RPMI7951 (cell line): ENCODE results near the gene PTAR1. TPM values are rescaled to one million over a fixed set of nuclear protein-coding genes. Genes with fewer than 3 reads are reported as not detected.

Source experiments
- DNase-seq: peaks from one replicate; pipeline ENCODE4 v3.0.0-alpha.2; 2012; ENCODE audit warnings: low read depth
- total RNA-seq: library from RNA; depleted of rRNA; stranded (reverse); fragments of >200 nt; shearing (Covaris generic); gene quantifications from 2 replicates; pipeline ENCODE4 v1.2.3, GENCODE V29; 2014

PTAR1 gene
- total RNA-seq, 1 experiment from 2014 or later: 58.0 TPM

DNA sequence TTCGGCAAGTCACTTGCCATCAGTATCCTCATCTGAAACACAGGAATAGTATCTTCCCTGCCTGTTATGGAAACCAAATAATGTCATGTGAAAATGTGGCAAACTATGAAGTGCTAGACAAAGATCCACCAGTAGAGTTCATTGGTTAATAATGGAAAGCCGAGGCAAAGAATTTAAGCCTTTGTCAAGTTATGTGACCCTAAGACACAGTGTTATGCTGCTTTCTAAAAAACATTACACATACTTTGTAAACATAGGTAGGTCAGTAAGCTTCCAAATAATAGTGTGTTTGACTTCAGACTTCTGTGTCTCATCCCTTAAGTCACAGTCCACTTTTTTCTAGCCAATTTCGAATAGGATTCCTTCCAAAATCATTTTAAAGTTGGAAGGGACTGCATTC, 6.0 kb downstream of the PTAR1 start:
- no peak for DNase-seq

DNA sequence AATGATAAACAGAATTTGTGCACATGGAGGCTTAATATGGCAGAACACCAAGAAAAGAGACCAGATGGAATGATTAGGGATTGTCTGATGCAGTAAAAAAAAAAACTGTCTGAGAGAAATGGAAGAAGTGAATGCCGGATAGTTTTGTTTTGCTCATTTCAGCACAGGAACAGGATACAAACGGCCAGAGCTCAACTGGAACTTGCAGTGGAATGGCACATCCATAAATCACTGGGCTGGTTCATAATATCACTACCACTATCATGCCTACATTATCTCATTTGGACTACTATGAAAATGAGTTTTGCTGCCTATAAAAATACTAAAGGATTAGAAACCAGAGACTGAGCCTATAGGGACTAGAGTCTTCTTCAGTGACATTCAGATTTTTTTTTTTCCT, 9.7 kb downstream of the PTAR1 start:
- DNase-seq: no peak

DNA sequence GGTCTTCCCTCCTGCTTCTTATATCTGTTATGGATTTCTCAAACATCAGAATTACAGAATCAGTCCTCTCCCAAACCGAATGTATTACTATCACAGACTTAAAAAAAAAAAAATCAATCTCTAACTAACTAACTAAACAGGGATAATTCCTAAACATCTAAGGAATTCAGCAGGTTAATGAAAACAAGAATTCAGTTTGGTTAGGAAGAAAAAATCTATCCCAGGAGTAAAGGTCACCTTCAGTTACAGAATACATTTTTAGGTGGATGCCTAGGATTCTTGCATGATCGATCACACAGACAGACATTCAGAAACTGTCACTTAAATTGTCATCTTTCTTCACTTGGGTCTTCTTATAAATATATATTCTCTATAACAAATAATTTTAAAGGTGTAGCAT, 11.5 kb downstream of the PTAR1 start:
- DNase-seq: no peak

DNA sequence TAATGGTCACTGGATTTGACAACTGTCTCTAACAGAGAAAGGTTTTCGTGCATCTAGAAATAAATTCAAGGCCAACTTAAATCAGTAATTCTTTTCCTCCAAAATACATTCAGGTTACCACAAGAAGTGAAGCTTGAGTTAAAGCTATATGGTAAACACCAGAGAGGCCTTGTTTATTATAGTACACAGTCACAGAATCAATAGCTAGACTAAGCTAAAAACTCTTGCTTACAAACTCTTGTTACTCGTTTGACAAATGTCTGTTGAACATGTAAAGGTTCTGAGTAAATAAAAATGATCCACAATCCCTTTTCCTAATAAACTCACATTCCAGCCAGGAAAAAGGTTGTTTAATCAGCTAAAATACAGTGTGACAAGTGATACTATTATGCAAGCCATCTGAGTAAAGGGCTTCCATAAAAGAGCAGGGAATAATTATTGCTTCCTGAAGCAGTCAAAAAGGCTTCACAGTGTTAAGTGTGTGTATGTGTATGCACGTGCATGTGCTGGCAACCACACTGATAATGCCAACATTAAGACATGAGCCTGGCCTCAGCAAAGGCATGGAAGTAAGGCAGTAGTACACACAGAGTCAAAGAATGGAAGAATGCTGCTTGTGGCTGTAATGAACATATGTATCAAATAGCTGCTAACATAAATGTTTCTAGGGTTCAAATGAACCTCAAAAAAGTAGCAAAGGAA, 12.8 kb downstream of the PTAR1 start:
- DNase-seq: no peak

DNA sequence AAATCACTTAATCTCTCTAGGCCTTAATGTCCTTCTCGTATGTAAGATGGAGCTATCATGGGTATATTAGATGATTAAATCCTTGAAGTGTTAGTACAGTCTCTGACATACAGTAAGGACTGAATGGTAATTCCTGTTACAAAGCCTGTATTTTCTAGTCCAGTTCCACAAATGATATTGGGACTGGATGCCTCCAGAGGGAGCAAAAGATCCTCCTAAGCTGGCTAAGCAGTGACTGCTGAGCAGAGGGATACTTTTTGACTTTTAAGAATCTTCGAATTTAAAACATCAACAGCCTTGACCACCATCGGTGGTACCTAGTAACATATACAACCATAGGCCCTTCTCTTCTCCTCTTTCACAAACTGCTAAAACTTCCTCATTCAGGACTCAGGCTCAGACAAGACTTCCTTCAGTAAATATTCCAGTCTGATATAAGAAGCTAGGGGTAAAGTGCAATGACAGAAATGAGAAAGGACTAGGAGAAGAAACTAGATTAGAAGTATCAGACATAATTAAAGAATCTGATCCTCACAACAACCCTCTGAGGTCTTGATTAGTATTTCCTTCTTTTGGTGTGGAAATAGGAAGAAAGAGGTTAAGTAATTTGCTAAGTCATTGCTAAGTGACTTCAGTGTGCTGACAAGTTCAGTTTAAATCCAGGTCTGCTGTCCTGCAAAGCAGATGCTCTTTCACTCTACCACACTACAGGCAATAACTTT, 13.9 kb downstream of the PTAR1 start:
- no peak for DNase-seq

DNA sequence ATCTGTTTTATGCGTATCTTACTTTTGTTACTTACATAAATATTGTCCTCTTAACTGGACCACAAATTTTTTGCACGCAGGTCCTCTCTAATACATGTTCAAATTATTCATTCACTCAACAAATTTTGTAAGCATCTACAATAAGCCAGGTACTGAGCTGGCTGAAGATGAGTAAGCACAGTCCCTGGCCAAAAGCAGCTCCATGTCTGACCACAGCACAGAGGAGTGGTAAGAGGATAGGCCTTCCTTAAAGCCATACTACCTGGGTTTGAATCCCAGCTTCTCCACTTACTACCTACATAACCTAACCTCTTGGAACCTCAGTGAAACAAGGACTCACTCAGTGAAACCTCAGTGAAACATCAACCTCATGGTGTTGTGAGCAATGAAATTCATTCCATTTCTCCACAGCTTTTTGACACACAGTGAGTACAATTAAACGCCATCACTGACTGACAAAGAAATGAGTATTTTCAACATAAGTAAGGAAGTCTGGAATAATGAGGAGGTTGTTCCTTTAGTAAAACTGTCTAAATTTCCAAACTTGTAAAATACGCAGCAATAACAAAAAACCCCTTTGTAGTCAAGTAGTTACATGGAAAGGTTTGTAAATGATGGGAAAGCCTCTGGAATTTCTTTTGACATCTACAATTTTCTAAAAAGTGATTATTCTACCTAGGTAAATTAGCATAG, 15.0 kb downstream of the PTAR1 start:
- DNase-seq: peak; percentile 8

DNA sequence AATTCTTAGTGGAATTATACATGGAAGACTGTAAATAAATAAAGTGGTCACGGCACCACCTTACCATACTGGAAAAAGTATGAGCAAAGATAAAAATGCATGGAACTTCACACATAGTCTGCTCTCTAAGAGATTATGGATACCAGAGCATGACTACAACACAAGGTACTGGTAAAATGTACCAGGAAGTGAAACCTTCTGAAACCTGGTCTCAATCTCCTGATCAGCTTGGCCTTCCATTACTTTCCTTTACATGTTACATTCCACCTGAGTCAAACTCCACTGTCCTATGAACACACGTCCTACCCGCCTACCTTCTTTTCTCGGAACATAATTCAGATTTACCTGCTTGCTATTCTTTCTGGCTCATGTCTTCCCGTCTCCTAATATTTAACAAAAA, 15.9 kb downstream of the PTAR1 start:
- no peak for DNase-seq

DNA sequence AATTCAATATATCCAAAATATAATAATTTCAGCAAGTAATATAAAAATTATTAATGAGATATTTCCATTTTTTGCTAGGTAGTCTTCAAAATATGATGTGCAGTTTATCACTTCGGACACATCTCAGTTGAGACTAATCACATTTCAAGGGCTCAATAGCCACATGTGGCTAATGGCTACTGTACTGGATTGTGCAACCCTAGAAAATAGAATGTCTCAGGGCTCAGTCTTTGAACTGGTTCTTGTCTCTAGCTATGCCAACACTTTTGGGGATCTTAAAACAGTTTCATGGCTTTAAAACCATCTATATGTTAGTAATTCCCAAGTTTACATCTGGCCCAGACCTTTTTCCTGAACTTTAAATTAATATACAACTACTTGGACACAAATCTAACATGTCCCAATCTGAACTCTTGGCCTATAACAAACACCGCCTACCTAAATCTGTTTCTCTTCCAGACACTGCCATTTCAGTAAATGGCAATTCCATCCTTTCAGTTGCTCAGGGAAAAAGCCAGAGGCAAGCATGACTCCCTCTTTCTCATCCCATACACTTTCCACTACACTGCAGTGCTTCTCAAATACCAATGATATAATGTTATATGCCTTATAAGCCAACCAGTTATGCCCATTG, 18.8 kb downstream of the PTAR1 start:
- no peak for DNase-seq

DNA sequence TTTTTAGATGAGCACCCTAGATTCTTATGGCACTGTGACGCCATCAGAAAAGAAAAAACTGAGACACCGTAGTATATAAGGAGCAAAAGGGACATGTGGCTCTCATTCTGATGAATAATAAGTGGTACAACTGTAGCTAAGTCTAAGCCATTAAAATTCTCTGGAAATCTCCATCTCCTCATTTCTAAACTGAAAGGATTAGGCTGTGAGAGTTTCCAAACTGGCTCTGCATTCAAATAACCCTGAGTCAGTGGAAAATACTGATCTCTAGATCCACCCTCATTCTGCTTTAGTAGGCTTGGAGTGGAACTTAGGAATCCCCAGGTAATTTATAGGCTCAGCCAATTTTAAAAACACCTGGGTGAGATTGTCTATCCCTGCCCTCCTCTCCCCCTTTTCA, 28.5 kb downstream of the PTAR1 start:
- DNase-seq: no peak

DNA sequence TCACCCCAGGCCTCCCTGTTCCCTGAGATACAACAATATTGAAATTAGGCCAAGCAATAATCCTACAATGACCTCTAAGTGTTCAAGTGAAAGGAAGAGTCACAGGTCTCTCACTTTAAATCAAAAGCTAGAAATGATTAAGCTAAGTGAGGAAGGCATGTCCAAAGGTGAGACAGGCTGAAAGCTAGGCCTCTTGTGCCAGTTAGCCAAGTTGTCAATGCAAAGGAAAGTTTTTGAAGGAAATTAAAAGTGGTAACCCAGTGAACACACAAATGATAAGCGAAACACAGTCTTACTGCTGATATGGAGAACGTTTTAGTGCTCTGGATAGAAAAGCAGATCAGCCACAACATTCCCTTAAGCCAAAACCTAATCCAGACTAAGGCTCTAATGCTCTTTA, 39.8 kb downstream of the PTAR1 start:
- no peak for DNase-seq

DNA sequence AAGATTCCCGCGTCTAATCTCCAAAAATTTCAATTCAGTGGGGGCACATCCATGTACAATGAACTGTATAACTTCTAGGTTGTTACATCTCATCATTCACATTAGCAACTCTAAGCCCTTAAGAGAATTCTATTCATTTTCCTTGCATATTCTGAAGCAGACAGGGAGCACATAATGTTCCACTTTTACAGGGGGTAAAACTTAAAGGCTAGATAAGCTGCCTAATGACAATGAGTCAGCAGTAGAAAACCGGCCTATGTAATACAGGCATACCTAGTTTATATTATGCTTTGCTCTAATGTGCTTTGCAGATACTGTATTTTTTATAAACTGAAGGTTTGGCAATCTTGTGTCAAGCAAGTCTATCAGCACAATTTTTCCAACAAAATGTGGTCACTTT, 40.4 kb downstream of the PTAR1 start:
- no peak for DNase-seq

DNA sequence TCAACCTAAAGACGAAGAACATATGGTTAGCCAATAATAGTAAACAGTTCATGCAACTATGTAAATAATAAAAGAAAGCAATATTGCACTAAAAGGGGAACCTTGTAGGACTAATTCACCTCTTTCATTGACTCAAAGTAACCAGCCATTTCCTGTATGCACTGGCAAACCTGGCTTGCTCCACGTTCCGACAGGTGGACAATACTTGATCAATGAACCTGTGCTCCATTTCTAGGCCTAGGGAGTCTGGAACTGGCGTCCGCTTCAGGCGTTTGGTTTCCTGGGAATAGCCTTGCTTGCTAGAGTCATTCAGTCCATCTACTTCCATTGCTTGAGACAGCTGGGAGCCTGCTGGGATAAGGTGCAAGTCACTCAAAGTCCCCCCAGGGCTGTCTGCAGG, 41.6 kb downstream of the PTAR1 start:
- DNase-seq: no peak

DNA sequence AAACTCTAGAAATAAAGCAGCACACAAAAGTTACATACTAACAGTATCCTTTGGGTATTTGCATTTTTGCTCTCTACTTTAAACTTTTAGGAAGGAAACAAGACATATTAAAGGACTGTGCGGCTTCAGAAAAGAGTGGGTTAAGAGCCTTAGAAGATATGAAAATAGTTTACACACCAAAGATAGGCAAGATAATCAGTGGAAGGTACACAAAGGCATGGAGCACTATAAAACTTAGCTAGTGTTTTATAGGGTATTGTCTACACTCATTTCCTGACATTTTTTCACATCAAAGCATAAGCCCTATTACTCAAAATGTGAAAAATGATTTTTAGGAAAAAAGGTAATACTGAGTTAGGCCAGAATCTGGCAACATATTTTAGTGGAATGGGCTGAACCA, 44.0 kb downstream of the PTAR1 start:
- no peak for DNase-seq

DNA sequence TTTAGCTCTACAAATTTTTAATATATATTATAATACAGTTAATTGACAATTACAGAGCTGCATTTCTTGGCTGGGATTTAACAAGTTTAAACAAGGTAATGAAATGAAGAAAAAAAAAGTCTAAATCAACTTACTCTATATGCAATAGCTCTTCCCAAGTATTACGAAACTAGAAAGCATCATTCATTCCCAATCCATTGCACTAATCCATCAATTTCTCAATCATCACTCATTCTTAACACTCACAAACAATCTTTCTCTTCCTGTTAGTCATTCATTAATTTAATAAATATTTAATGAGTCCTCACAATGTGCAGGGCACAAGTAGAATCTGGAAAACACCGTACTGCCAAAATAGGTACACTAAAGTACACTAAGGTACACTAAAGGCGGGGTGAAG, 44.7 kb downstream of the PTAR1 start:
- DNase-seq: no peak

DNA sequence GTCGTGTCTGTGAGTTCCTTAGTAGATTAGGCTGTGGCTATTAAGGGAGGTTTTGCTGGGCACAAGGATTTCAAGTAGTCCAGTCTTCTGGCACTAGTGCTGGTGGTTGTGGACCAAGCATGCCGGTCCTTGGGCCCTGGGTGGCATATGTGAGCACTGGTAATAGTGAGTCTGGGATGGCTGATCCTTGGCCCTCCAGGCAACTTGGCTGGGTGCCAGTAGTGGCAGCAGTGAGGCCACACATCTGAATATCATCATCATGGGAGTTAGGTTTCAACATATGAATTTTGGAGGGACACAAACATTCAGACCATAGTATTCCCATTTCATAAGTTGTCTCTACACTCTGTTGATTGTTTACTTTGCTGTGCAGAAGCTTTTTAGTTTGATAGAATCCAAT, 62.3 kb downstream of the PTAR1 start:
- DNase-seq: no peak

DNA sequence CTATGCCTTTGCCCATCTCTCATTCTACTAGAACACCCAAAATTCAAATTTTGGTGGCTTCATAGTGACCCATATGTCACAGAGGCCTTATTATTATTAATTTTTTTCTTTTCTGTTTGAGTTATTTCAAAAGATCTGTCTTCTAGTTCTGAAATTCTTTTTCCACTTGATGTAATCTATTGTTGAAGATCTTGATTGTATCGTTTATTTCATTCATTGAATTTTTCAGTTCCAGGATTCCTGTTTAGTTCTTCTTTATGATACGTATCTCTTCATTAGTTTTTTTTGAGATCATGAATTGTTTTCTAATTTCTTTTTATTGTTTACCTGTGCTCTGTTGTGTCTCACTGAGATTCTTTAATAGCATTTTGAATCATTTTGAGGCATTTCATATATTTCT, 63.0 kb downstream of the PTAR1 start:
- peak; percentile 3 for DNase-seq

DNA sequence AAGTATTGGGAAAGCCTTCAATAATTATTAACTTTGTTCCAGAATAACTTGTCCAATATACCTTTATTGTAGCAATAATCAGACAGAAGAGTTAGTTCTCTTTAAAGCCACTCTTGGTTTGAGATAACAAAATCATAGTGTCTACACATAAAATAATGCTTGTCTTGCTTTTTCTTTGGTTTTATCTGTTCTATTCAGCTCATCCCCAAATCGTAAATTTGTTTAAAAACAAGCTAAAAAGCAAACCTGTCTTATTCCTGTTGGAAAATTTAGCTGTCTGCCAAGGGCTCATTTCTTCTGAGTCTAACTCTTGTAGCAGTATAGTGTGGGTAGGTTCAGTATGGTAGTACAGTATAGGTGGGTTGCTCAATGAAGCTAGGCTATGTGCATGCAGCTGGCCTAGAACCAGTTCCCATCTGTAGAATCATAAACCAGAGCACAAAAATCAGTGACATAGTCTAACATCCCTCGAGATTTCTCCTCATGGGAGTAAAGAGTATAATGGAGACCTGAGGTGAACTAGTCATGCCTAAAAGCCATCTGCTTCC, 69.7 kb downstream of the PTAR1 start:
- DNase-seq: no peak

DNA sequence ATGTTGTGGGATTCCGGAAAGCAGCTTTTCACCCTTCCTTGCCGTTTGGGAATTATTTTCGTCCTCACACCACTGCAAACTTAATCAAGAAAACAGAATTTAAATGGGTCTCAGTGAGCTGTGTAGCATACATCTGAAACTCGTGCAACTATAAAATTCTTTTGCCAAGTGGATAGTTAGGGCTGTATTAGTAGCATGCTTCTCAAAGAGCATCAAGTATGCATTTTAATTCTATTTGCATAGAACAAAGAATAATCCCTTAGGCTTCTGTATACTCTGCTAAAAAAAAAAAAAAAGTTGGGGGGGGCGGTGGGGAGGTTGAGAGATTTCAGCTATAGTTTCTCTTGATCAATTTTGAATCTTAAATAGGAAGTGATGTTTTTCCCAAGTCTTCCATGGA, 75.9 kb downstream of the PTAR1 start:
- no peak for DNase-seq

DNA sequence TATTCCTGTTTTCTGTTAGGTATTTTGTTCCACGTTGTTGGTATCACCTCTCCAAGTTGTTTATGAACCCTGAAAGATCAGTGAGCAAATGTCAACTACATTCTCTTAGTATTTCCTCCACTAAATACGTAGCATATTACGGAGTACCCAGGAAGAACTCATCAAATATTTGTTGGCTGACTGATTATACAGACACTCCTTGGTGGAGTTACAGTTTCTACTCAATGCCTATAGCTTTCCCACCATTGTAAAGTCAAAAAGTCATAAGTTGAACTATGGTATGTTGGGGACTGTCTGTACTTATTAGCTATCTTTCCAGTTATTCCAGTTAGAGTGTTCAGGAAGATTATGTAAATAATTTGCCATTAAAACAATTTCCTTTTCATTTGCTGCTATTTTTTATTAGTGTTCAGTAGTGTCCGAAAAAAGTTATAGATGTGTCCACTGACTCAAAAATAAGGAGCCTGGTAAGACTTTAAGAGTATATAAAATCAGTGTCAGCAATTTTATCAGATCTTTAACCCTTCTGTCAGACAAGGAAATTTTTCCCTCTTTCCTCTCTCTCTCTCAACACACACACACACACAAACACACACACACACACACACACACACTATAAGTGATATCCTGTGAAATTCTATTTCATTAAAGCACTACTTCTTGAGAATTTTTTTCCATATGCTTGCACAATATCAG, 80.8 kb downstream of the PTAR1 start:
- no peak for DNase-seq

DNA sequence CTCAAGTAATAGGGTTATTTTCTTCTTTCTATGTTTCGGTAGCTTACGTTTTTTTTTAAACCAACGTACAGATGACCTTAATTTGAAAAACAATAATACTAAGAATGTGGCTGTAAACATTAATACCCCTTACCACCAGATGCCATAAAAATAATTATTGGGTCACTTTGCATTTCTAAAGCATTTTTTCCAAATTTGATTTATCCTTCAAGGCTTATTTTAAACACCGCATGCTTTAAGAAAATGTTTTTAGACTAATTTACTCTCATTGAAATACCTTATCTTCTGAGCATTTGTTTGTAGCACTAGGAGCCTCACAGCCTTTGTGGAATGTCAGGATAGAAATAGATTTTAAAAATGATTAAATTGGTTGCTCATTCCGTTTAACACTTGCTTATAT, 81.9 kb downstream of the PTAR1 start:
- DNase-seq: no peak

DNA sequence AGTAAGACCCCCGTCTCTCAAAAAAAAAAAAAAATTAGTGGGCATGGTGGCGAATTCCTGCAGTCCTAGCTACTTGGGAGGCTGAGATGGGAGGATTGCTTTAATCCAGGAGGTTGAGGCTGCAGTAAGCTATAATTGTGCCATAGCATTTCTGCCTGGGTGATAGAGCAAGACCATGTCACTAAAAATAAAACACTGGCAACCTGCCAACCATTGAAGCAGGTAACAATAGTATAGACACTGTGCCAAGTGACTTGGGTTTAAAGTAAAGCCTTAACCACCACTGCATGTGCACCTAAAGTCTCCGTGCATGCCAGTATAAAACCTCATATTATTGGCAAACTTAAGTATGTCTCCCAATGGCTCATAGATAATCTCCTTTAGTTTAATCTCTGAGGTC, 84.2 kb downstream of the PTAR1 start:
- no peak for DNase-seq
